Fibroblast of skin of abdomen (primary cell): ENCODE measurements around the gene DLGAP4.

Experiments
- DNase-seq: peaks from one replicate; pipeline ENCODE4 v3.0.0-alpha.2; 2013

Gene DLGAP4

GRCh38 chr20:36455972-36456625 lies 150.0 kb downstream of the DLGAP4 start:
- DNase-seq = no peak

GRCh38 chr20:36460648-36461599 lies 154.8 kb downstream of the DLGAP4 start:
- peak; percentile 92 for DNase-seq

GRCh38 chr20:36461600-36462439 lies 155.7 kb downstream of the DLGAP4 start:
- no peak for DNase-seq

DNA sequence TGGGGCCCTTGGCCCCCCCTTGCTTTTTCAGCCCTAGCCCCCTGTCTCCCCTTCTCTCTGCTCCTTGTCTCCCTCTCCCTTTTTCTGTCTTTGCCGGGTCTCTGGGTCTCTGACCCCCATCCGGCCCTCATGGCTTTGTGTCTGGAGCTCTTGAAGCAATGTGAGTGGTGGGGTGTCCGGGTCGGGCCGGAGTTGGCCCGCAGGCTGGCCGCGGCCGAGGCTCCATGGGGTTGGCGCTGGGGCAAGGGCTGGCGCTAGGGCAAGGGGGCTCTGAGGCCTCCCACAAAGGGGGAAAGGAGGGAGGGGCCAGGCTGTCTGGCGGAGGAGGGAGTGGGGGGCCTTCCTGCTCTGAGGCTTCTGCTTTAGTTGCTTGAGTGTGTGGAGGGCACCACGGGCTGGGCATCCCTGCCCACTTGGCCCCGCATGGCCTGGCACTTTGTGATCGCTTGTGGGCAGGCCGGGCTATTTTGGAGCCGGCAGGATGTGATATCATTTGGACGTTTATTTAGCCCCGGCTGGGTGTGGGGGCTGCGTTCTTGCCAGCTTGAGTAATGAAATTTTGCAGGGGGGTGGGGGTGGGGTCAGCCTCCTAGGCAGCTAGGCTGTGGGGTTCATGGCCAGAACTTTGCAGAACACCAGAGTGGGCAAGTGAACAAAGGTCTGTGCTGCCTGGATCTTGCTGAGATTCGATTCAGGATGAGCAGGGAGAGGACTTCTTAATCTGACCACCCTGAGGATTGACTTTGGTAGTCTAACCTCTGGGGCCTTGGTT lies 156.5 kb downstream of the DLGAP4 start:
- peak; percentile 57 for DNase-seq

DNA sequence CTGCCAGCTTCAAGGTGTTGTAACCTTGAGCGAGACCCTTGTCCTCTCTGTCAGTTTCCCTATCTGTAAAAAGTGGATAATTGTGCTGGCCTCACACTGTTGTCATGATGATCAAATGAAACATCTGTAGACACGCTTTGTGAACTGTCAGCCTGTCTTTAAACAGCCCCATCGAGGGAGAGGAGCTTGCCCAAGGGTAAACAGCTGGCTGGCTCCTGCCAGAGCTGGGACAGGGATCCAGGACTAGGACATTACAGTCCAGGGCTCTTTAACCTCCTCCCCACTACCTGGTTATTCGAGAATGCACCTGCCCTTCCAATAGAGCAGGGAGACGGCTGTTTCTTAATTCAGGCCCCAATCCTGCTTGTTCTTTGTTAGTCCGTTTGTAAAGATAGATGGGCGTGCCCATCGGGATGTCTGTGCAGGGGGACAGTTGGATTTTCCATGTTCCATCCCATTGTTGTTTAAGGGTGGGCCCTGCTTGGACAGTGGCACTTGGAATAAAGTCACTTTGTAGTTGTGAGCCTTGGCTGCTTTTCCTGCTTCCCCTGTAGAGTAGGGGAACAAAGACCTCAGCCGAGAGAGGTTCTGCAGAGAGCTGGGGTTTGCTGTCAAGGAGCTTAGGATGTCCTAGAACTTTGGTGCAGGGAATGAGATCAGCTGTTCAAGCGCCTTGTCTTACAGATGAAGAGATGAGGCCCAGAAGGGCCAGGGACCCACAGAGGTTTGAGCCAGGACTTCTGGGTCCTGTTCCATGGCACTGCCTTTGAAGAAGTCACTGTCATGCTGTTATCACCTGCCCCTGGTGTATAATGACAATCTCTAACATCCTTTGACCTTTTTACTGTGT lies 157.3 kb downstream of the DLGAP4 start:
- DNase-seq = no peak

- peak; percentile 85 for DNase-seq
Observed at GRCh38 chr20:36465109-36466080, 159.3 kb downstream of the DLGAP4 start.

- DNase-seq = no peak
Observed at GRCh38 chr20:36466089-36466488, 159.9 kb downstream of the DLGAP4 start.

GRCh38 chr20:36467076-36467999 lies 161.2 kb downstream of the DLGAP4 start:
- no peak for DNase-seq

GRCh38 chr20:36468149-36469000 lies 162.2 kb downstream of the DLGAP4 start:
- DNase-seq = no peak

GRCh38 chr20:36469973-36470372 lies 163.8 kb downstream of the DLGAP4 start:
- no peak for DNase-seq

DNA sequence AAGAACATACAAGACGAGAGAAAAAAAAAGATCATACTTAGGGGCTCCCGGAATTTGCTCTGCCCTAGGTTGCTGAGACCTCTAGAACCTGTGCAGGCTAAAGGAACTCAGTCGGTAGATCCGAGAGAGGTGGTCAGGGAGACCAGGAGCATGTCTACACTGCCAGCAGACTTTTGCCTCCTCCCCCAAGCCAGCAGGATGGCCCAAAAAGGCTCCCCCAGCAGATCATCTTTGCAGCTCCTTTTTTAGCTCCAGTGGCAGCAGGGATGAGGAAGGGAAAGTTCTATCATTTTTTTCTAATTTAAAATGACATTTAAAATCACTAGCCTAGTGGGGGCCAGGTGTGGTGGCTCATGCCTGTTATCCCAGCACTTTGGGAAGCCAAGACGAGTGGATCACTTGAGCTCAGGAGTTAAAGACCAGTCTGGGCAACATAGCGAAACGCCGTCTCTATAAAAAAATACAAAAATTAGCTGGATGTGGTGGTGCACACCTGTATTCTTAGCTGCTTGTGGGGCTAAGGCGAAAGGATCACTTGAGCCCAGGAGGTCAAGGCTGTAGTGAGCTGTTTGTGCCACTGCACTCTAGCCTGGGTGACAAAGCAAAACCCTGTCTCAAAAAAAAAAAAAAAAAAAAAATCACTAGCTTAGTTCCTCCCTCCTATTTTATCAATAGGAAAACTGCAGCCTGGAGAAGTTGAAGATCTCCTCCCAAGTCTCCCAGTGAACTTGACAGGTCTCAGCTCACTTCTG lies 165.9 kb downstream of the DLGAP4 start:
- no peak for DNase-seq

DNA sequence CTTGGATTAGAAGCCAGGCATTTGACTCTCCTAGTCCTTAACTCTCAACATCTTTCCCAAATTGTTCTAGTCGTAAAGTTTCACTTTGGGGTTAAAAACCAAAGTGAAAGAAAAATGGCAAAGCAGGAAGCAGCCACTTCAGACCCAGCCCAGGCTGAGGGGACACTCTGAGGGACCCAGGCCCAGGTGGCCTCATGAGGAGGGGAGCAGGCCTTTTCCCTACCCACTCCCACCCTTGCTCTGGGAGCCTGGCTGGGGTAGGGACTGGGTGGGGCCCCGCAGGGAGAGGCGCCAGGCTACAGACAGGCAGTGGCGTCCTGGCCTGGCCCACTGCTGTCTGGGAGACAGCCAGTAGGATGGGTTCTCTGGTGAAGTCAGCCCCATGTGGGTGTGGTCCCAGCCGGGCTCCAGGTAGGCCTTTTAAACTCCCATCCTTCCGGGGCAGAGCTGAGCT lies 166.5 kb downstream of the DLGAP4 start:
- no peak for DNase-seq

GRCh38 chr20:36473164-36473563 lies 167.0 kb downstream of the DLGAP4 start:
- DNase-seq = no peak

GRCh38 chr20:36474563-36474962 lies 168.4 kb downstream of the DLGAP4 start:
- DNase-seq = no peak

- peak; percentile 24 for DNase-seq
Observed at GRCh38 chr20:36475054-36475453, 168.9 kb downstream of the DLGAP4 start.

DNA sequence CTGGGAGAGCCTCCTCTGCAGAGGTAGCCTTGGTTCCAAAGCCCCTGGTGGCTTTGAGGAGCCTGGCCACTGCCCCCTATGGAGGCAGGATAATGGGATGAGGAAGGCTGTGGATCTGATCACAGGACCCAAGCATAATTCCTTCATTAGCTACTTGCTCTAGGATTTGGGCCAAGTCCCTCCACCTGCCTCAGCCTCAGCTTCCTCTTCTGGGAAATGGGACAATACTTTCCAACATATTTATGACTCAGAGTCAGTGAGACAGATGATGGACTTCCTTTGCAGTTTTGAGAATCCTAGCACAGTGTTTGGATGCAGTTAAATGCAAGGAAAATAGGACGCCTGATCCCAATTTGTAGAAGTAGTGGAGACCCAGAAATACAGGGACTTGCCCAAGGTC lies 171.3 kb downstream of the DLGAP4 start:
- no peak for DNase-seq
